T-helper 1 cell treated with Interleukin-12 subunit alpha and Interleukin-12 subunit beta and Interleukin-4 antibody, amounts not matched to agents 30 μg/mL and 1 μg/mL, for 36 hours (primary cell): ENCODE results near the gene ANKRD9.

ENCODE experiments used
- H3K27ac Mint-ChIP-seq: one replicate; pipeline ENCODE4 v1.8.0; 2021; ENCODE audit warnings: mild to moderate bottlenecking, mixed read lengths
- H3K27me3 Mint-ChIP-seq: one replicate; pipeline ENCODE4 v1.8.0; 2021; ENCODE audit warnings: low read depth, mixed read lengths
- H3K36me3 Mint-ChIP-seq: one replicate; pipeline ENCODE4 v1.8.0; 2021; ENCODE audit warnings: low read depth, mixed read lengths
- H3K4me1 Mint-ChIP-seq: one replicate; pipeline ENCODE4 v1.8.0; 2021; ENCODE audit warnings: low read depth, mixed read lengths
- H3K4me3 Mint-ChIP-seq: one replicate; pipeline ENCODE4 v1.8.0; 2021; ENCODE audit warnings: mild to moderate bottlenecking, moderate library complexity, mixed read lengths
- H3K9me3 Mint-ChIP-seq: one replicate; pipeline ENCODE4 v1.8.0; 2021; ENCODE audit warnings: mixed read lengths

Gene ANKRD9

GRCh38 chr14:102462391-102462790 lies 47.2 kb downstream of the ANKRD9 start:
- Mint-ChIP-seq H3K4me1 (peaks cover 6% of the 10 kb centered on the region), H3K36me3 (peaks cover 9% of the 10 kb centered on the region), H3K9me3 (no peaks in the 10 kb centered on the region), H3K27me3 (no peaks in the 10 kb centered on the region), H3K27ac (no peak overlapping the region), H3K4me3 (no peak overlapping the region)

GRCh38 chr14:102461490-102462338 lies 47.9 kb downstream of the ANKRD9 start:
- no peaks in the 10 kb centered on the region for H3K9me3 Mint-ChIP-seq
- H3K27me3 Mint-ChIP-seq = no peaks in the 10 kb centered on the region
- H3K27ac Mint-ChIP-seq = peak overlapping the region; percentile 63
- H3K4me3 Mint-ChIP-seq = no peak overlapping the region
- peaks cover 5% of the 10 kb centered on the region for H3K36me3 Mint-ChIP-seq
- peaks cover 4% of the 10 kb centered on the region for H3K4me1 Mint-ChIP-seq

GRCh38 chr14:102457509-102457908 lies 52.1 kb downstream of the ANKRD9 start:
- Mint-ChIP-seq H3K27ac (no peak overlapping the region), H3K27me3 (no peaks in the 10 kb centered on the region), H3K4me1 (peaks cover 4% of the 10 kb centered on the region), H3K9me3 (no peaks in the 10 kb centered on the region), H3K36me3 (no peaks in the 10 kb centered on the region), H3K4me3 (no peak overlapping the region)

GRCh38 chr14:102454711-102455110 lies 54.9 kb downstream of the ANKRD9 start:
- Mint-ChIP-seq H3K9me3 (no peaks in the 10 kb centered on the region), H3K27ac (no peak overlapping the region), H3K4me1 (no peaks in the 10 kb centered on the region), H3K27me3 (no peaks in the 10 kb centered on the region), H3K36me3 (peaks cover 2% of the 10 kb centered on the region), H3K4me3 (no peak overlapping the region)

- Mint-ChIP-seq H3K4me3 (no peak overlapping the region), H3K36me3 (peaks cover 2% of the 10 kb centered on the region), H3K27ac (no peak overlapping the region), H3K4me1 (no peaks in the 10 kb centered on the region), H3K9me3 (no peaks in the 10 kb centered on the region), H3K27me3 (no peaks in the 10 kb centered on the region)
Observed at GRCh38 chr14:102452302-102452701, 57.3 kb downstream of the ANKRD9 start.
